ENCODE measurements around the gene FGFR1OP2. TPM values are rescaled to one million over a fixed set of nuclear protein-coding genes. Genes with fewer than 3 reads are reported as not detected.

The FGFR1OP2 gene
- total RNA-seq, 1 experiment from 2014 or later, result 86.9 TPM

DNA sequence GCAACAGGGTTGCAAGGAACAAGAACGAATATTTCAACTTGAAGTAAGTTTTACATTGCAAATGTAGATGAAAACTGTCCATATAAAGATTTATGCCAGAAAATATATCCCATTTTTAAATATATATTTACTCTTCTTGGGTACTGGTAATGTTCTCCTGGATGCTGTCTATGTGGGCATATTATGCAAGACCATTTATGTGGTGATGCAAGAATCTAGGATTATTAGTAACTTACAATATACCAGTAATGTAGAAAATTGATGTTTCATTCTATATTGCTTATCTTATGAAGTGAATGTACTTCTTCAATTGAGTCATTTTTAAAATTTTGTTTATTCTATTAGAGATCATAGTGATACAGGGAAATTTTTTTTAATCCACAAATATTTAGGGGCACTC, 25.1 kb downstream of the FGFR1OP2 start:
- H3K27me3 Mint-ChIP-seq (ENCODE audit: insufficient read depth, unreplicated experiment), result no peaks in the 10 kb centered on the region
- no peak overlapping the region for H3K4me3 ChIP-seq (ENCODE audit: low read depth, low read length)
- no peaks in the 10 kb centered on the region for H3K9me3 Mint-ChIP-seq (ENCODE audit: unreplicated experiment)
- ChIA-PET CTCF (no interaction called here), POLR2A (no interaction called here)
- no peak for DNase-seq
- H3K9me3 ChIP-seq, result no peaks in the 10 kb centered on the region
- no peak overlapping the region for H3K27ac Mint-ChIP-seq (ENCODE audit: unreplicated experiment)
- TF ChIP-seq, protein P1, sequence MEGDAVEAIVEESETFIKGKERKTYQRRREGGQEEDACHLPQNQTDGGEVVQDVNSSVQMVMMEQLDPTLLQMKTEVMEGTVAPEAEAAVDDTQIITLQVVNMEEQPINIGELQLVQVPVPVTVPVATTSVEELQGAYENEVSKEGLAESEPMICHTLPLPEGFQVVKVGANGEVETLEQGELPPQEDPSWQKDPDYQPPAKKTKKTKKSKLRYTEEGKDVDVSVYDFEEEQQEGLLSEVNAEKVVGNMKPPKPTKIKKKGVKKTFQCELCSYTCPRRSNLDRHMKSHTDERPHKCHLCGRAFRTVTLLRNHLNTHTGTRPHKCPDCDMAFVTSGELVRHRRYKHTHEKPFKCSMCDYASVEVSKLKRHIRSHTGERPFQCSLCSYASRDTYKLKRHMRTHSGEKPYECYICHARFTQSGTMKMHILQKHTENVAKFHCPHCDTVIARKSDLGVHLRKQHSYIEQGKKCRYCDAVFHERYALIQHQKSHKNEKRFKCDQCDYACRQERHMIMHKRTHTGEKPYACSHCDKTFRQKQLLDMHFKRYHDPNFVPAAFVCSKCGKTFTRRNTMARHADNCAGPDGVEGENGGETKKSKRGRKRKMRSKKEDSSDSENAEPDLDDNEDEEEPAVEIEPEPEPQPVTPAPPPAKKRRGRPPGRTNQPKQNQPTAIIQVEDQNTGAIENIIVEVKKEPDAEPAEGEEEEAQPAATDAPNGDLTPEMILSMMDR (IDR thresholded peaks at IDR 0.05; ENCODE audit: insufficient read depth in 1 of 2, low read depth in 1 of 2, low read length in 1 of 2, severe bottlenecking in 1 of 2, unreplicated experiment in 1 of 2), result no peak
- H3K4me1 Mint-ChIP-seq (ENCODE audit: low read depth, unreplicated experiment), result no peaks in the 10 kb centered on the region
- intact Hi-C loops (cut with micrococcal nuclease; ENCODE audit: unreplicated experiment), result no loop called here
- H3K4me1 ChIP-seq, result no peaks in the 10 kb centered on the region
- H3K27me3 ChIP-seq (replicated peaks; ENCODE audit: control insufficient read depth, insufficient read depth, low read length), result no peaks in the 10 kb centered on the region
- no peak overlapping the region for H3K4me3 Mint-ChIP-seq (ENCODE audit: unreplicated experiment)
- peaks cover 47% of the 10 kb centered on the region for H3K36me3 Mint-ChIP-seq (ENCODE audit: insufficient read depth, unreplicated experiment)
- no TSS peak for BruUV-seq (replicated peaks)
- no peaks in the 10 kb centered on the region for H3K36me3 ChIP-seq (ENCODE audit: control insufficient read depth, insufficient read depth, low read length)

DNA sequence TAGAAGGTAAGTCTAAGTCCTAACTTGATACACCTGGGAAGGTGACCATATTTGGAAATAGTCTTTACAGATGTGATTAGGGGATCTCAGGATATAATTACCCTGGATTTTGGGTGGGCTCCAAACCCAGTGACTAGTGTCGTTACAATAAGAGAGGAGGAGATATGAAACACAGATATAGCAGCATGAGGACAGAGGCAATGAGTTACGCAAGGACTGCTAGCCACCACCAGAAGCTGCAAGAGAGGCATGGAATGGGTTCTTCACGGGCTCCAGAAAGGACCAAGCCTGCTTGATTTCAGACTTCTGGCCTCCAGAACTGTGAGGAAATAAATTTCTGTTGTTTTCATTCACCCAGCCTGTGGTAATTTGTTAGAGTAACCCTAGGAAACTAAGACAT, 28.6 kb downstream of the FGFR1OP2 start:
- intact Hi-C loops (cut with micrococcal nuclease; ENCODE audit: unreplicated experiment), result loop anchor here (2.0 kb wide), 1 partner anchor 48 kb away; the partner anchor contains the start of gene TM7SF3
- no peaks in the 10 kb centered on the region for H3K9me3 Mint-ChIP-seq (ENCODE audit: unreplicated experiment)
- CTCF ChIA-PET, result no interaction called here

DNA sequence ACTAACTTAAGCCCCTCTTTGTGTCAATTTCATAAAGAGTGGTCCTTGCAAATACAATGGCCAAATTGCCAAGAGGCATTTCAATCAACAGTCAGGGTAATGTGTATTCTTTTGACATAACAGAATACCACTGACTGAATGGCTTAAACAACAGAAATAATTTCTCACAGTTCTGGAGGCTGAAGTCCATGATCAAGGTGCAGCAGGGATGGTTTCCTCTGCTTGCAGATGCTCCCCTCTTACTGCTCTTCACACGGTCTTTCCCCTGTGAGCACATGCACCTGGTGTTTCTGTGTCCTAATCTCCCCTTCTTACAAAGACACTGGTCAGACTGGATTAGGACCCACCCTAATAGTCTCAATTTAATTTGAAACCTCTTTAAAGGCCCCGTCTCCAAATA, 31.9 kb downstream of the FGFR1OP2 start:
- H3K27ac Mint-ChIP-seq (ENCODE audit: unreplicated experiment), result no peak overlapping the region
- intact Hi-C loops (cut with micrococcal nuclease; ENCODE audit: unreplicated experiment), result no loop called here
- Histone ChIP-seq H3K4me3 (ENCODE audit: low read depth, low read length) (no peak overlapping the region), H3K4me1 (no peaks in the 10 kb centered on the region), H3K36me3 (ENCODE audit: control insufficient read depth, insufficient read depth, low read length) (no peaks in the 10 kb centered on the region), H3K27me3 (replicated peaks; ENCODE audit: control insufficient read depth, insufficient read depth, low read length) (no peaks in the 10 kb centered on the region), H3K9me3 (no peaks in the 10 kb centered on the region)
- ChIA-PET POLR2A (no interaction called here), CTCF (no interaction called here)
- no peak for DNase-seq
- TF ChIP-seq, protein P1 (IDR thresholded peaks at IDR 0.05; ENCODE audit: insufficient read depth in 1 of 2, low read depth in 1 of 2, low read length in 1 of 2, severe bottlenecking in 1 of 2, unreplicated experiment in 1 of 2), result no peak
- peaks cover 34% of the 10 kb centered on the region for H3K36me3 Mint-ChIP-seq (ENCODE audit: insufficient read depth, unreplicated experiment)
- H3K27me3 Mint-ChIP-seq (ENCODE audit: insufficient read depth, unreplicated experiment), result no peaks in the 10 kb centered on the region
- no peaks in the 10 kb centered on the region for H3K9me3 Mint-ChIP-seq (ENCODE audit: unreplicated experiment)
- no peaks in the 10 kb centered on the region for H3K4me1 Mint-ChIP-seq (ENCODE audit: low read depth, unreplicated experiment)
- H3K4me3 Mint-ChIP-seq (ENCODE audit: unreplicated experiment), result no peak overlapping the region
- no TSS peak for BruUV-seq (replicated peaks)

More for the DNA sequence above, 28.6 kb downstream of the FGFR1OP2 start:
- Mint-ChIP-seq H3K27me3 (ENCODE audit: insufficient read depth, unreplicated experiment) (no peaks in the 10 kb centered on the region), H3K36me3 (ENCODE audit: insufficient read depth, unreplicated experiment) (peaks cover 35% of the 10 kb centered on the region), H3K4me1 (ENCODE audit: low read depth, unreplicated experiment) (no peaks in the 10 kb centered on the region), H3K27ac (ENCODE audit: unreplicated experiment) (no peak overlapping the region), H3K4me3 (ENCODE audit: unreplicated experiment) (no peak overlapping the region)
- POLR2A ChIA-PET, result no interaction called here
- Histone ChIP-seq H3K4me3 (ENCODE audit: low read depth, low read length) (no peak overlapping the region), H3K4me1 (no peaks in the 10 kb centered on the region), H3K27me3 (replicated peaks; ENCODE audit: control insufficient read depth, insufficient read depth, low read length) (no peaks in the 10 kb centered on the region), H3K36me3 (ENCODE audit: control insufficient read depth, insufficient read depth, low read length) (no peaks in the 10 kb centered on the region), H3K9me3 (no peaks in the 10 kb centered on the region)
- no TSS peak for BruUV-seq (replicated peaks)
- TF ChIP-seq, protein P1 (IDR thresholded peaks at IDR 0.05; ENCODE audit: insufficient read depth in 1 of 2, low read depth in 1 of 2, low read length in 1 of 2, severe bottlenecking in 1 of 2, unreplicated experiment in 1 of 2), result no peak
- no peak for DNase-seq

Measured in Caco-2 (cell line).